Measurements from ENCODE around the gene FLNA.

GRCh38 chrX:154375156-154375504 is 696 bp upstream of the FLNA start:
- TF ChIP-seq JUNB (CRISPR knock-in tag; IDR thresholded peaks at IDR 0.05; ENCODE audit: borderline replicate concordance) (no peak), FOXA1 (IDR thresholded peaks at IDR 0.05) (no peak), FOXA1 (CRISPR knock-in tag; IDR thresholded peaks at IDR 0.05) (no peak), CREB1 (IDR thresholded peaks at IDR 0.05) (no peak), CREB1 (CRISPR knock-in tag; IDR thresholded peaks at IDR 0.05) (no peak), SIX1 (CRISPR knock-in tag; IDR thresholded peaks at IDR 0.05; ENCODE audit: borderline replicate concordance) (no peak), POLR2A (IDR thresholded peaks at IDR 0.05; ENCODE audit: insufficient read depth in 1 of 2, low read depth in 2 of 2, low read length in 2 of 2) (no peak), NFRKB (IDR thresholded peaks at IDR 0.05) (no peak), SPEN (CRISPR knock-in tag; IDR thresholded peaks at IDR 0.05; ENCODE audit: low read depth) (no peak), ZFYVE20 (CRISPR knock-in tag; IDR thresholded peaks at IDR 0.05; ENCODE audit: borderline replicate concordance, low read depth) (no peak), CEBPB (IDR thresholded peaks at IDR 0.05; ENCODE audit: borderline replicate concordance, low read depth, low read length) (no peak), CTCF (CRISPR knock-in tag; IDR thresholded peaks at IDR 0.05) (no peak), MAX (IDR thresholded peaks at IDR 0.05) (no peak), CHD4 (IDR thresholded peaks at IDR 0.05; ENCODE audit: borderline replicate concordance, low read length) (no peak)

Data from HepG2 (cell line).